Stomach (tissue), 4 donors: Measurements from ENCODE around the gene TRPC6.
"Not testable (repeated sequence)": the region's sequence is repeated elsewhere in the genome, so short reads cannot be mapped to it uniquely, and the experiment has no call there.

Experiments
- CTCF ChIP-seq, 7 experiments: fragments of 450-650 bp in 4 of 7; fragments of 200-600 bp in 3 of 7; sonication (generic) in 3 of 7; IDR thresholded peaks; one replicate each; pipeline ENCODE4 v1.5.1; 2016 to 2019; ENCODE audit warnings: antibody characterized with exemption in 7 of 7, control low read depth in 2 of 7, mild to moderate bottlenecking in 1 of 7
- EP300 ChIP-seq: sonication (generic); formaldehyde crosslinking; IDR thresholded peaks from one replicate; pipeline ENCODE4 v1.6.1; 2017; ENCODE audit warnings: antibody characterized with exemption
- POLR2A ChIP-seq, 4 donors: fragments of 450-650 bp; IDR thresholded peaks; one replicate each; pipeline ENCODE4 v1.6.1; 2016; ENCODE audit warnings: antibody characterized with exemption in 4 of 4, control low read depth in 2 of 4, mild to moderate bottlenecking in 1 of 4, moderate library complexity in 1 of 4
- POLR2AphosphoS5 ChIP-seq, 3 donors: sonication (generic); formaldehyde crosslinking; IDR thresholded peaks; one replicate each; pipeline ENCODE4 v1.6.1; 2016; ENCODE audit warnings: antibody characterized with exemption in 3 of 3

GRCh38 chr11:101438708-101439107 is 145.1 kb downstream of the TRPC6 start:
- not testable (repeated sequence) for TF ChIP-seq CTCF (IDR thresholded peaks at IDR 0.05); EP300; POLR2AphosphoS5 (IDR thresholded peaks at IDR 0.05); POLR2A (IDR thresholded peaks at IDR 0.05)
